ENCODE data around the gene TMEM240. TPM values are rescaled to one million over a fixed set of nuclear protein-coding genes. Genes with fewer than 3 reads are reported as not detected.
"Not testable (repeated sequence)": the region's sequence is repeated elsewhere in the genome, so short reads cannot be mapped to it uniquely, and the experiment has no call there.

The TMEM240 gene
- total and polyA plus RNA-seq, 2 donors (not counting 1 experiment from before 2014, with no cell fraction given) = 0.28 to 1.8 TPM

DNA sequence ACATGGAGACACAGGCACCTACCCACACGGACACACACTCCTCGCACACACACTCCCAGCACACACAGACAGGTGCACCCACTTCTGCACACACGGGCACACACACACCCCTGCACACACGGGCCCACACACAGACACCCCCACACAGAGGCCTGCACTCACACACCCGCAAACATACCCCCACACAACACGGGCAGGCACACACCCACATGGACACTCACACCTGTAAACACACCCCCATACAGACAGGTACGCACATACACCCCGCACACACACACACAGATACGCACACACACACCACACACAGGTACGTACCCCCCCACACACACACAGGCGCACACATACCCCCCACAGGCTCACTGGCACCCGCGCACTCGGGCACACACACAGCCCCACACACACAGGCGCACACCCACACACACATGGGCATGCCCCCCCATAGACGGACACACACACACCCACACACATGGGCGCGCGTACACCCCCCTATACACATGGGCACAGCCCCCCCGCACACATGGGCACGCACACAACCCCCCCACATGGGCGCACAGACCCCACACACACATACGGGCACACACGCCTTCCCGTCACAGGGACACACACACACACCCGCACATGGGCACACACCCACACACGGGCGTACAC lies 22.3 kb downstream of the TMEM240 start:
- no peak overlapping the region for H3K27ac ChIP-seq (ENCODE audit: low read length in 2 of 2)
- Mint-ChIP-seq H3K9me3 (ENCODE audit: insufficient read depth) (no peaks in the 10 kb centered on the region), H3K4me3 (no peak overlapping the region), H3K27ac (no peak overlapping the region), H3K4me1 (peaks cover 3% of the 10 kb centered on the region), H3K27me3 (no peaks in the 10 kb centered on the region)
- H4K20me1 ChIP-seq (ENCODE audit: control insufficient read depth, insufficient read depth, low read length, poor library complexity, severe bottlenecking) = no peaks in the 10 kb centered on the region
- WGBS (ENCODE audit: insufficient coverage) = 97% methylated on average over 15 of the region's 28 CpGs
- H3K4me2 ChIP-seq (replicated peaks; ENCODE audit: low read depth, low read length, poor library complexity, severe bottlenecking) = no peak overlapping the region
- no peak for DNase-seq
- no peaks in the 10 kb centered on the region for H3K4me1 ChIP-seq (ENCODE audit: control insufficient read depth in 2 of 2, insufficient read depth in 2 of 2, low read length in 2 of 2)
- no peaks in the 10 kb centered on the region for H3K9me3 ChIP-seq (ENCODE audit: control extremely low read depth in 1 of 3, control insufficient read depth in 2 of 3, insufficient read depth in 1 of 3, low read length in 2 of 3)
- intact Hi-C loops (cut with micrococcal nuclease) = no loop called here
- POLR2A ChIA-PET = no interaction called here
- no peak for ATAC-seq (ENCODE audit: low read depth)
- no peaks in the 10 kb centered on the region for H3K27me3 ChIP-seq (replicated peaks in 1 of 4; ENCODE audit: control extremely low read depth in 1 of 4, control insufficient read depth in 3 of 4, insufficient read depth in 4 of 4, low read length in 3 of 4)
- H3K4me3 ChIP-seq (ENCODE audit: control extremely low read depth in 1 of 5, extremely low read depth in 1 of 5, insufficient read depth in 1 of 5, low read depth in 2 of 5, low read length in 4 of 5) = no peak overlapping the region
- no peak overlapping the region for H2AFZ ChIP-seq (ENCODE audit: insufficient read depth, low read depth, low read length, poor library complexity, severe bottlenecking)
- H3K9ac ChIP-seq (ENCODE audit: low read length) = no peak overlapping the region
- peaks cover 12% of the 10 kb centered on the region for H3K79me2 ChIP-seq (ENCODE audit: control insufficient read depth, insufficient read depth, low read length)
- TF ChIP-seq, protein P1, sequence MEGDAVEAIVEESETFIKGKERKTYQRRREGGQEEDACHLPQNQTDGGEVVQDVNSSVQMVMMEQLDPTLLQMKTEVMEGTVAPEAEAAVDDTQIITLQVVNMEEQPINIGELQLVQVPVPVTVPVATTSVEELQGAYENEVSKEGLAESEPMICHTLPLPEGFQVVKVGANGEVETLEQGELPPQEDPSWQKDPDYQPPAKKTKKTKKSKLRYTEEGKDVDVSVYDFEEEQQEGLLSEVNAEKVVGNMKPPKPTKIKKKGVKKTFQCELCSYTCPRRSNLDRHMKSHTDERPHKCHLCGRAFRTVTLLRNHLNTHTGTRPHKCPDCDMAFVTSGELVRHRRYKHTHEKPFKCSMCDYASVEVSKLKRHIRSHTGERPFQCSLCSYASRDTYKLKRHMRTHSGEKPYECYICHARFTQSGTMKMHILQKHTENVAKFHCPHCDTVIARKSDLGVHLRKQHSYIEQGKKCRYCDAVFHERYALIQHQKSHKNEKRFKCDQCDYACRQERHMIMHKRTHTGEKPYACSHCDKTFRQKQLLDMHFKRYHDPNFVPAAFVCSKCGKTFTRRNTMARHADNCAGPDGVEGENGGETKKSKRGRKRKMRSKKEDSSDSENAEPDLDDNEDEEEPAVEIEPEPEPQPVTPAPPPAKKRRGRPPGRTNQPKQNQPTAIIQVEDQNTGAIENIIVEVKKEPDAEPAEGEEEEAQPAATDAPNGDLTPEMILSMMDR (IDR thresholded peaks at IDR 0.05) = no peak
- no peak for TF ChIP-seq EZH2 (IDR thresholded peaks at IDR 0.05; ENCODE audit: borderline replicate concordance, insufficient read depth, low read depth, low read length, poor library complexity, severe bottlenecking)
- peaks cover 1 to 10% of the 10 kb centered on the region in 2 experiments for H3K36me3 ChIP-seq (replicated peaks in 1 of 2; ENCODE audit: control extremely low read depth in 1 of 2, control insufficient read depth in 1 of 2, extremely low read depth in 1 of 2, insufficient read depth in 2 of 2, low read length in 1 of 2)
- CTCF ChIA-PET = no interaction called here

DNA sequence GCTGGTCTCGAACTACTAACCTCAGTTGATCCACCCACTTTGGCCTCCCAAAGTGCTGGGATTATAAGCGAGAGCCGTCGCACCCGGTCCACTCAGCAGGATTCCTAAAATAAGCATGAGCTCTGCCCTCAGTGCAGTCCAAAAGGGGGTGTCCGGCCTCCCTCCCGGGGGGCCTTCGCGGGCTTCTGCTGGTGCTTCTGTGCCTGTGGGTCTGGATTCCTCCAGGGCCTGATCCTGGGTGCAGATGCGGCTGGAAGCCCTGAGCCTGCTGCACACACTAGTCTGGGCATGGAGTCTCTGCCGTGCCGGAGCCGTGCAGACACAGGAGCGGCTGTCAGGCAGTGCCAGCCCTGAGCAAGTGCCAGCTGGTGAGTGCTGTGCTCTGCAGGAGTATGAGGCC lies 23.5 kb downstream of the TMEM240 start:
- POLR2A ChIA-PET; H3K4me3 ChIP-seq (ENCODE audit: control extremely low read depth in 1 of 5, extremely low read depth in 1 of 5, insufficient read depth in 1 of 5, low read depth in 2 of 5, low read length in 4 of 5); H3K27ac ChIP-seq (ENCODE audit: low read length in 2 of 2); H3K36me3 ChIP-seq (replicated peaks in 1 of 2; ENCODE audit: control extremely low read depth in 1 of 2, control insufficient read depth in 1 of 2, extremely low read depth in 1 of 2, insufficient read depth in 2 of 2, low read length in 1 of 2); H3K4me1 ChIP-seq (ENCODE audit: control insufficient read depth in 2 of 2, insufficient read depth in 2 of 2, low read length in 2 of 2); H2AFZ ChIP-seq (ENCODE audit: insufficient read depth, low read depth, low read length, poor library complexity, severe bottlenecking); H3K9ac ChIP-seq (ENCODE audit: low read length); ATAC-seq (ENCODE audit: low read depth); H3K4me1 Mint-ChIP-seq; H3K9me3 ChIP-seq (ENCODE audit: control extremely low read depth in 1 of 3, control insufficient read depth in 2 of 3, insufficient read depth in 1 of 3, low read length in 2 of 3); H3K4me2 ChIP-seq (replicated peaks; ENCODE audit: low read depth, low read length, poor library complexity, severe bottlenecking); H3K27ac Mint-ChIP-seq; H3K27me3 Mint-ChIP-seq; intact Hi-C loops (cut with micrococcal nuclease); H3K4me3 Mint-ChIP-seq; DNase-seq; H4K20me1 ChIP-seq (ENCODE audit: control insufficient read depth, insufficient read depth, low read length, poor library complexity, severe bottlenecking); CTCF ChIA-PET; H3K27me3 ChIP-seq (replicated peaks in 1 of 4; ENCODE audit: control extremely low read depth in 1 of 4, control insufficient read depth in 3 of 4, insufficient read depth in 4 of 4, low read length in 3 of 4); H3K9me3 Mint-ChIP-seq (ENCODE audit: insufficient read depth): not testable (repeated sequence)
- 100% methylated on average over 10 of the region's 14 CpGs for WGBS (ENCODE audit: insufficient coverage)
- H3K79me2 ChIP-seq (ENCODE audit: control insufficient read depth, insufficient read depth, low read length) = peaks cover 12% of the 10 kb centered on the region

DNA sequence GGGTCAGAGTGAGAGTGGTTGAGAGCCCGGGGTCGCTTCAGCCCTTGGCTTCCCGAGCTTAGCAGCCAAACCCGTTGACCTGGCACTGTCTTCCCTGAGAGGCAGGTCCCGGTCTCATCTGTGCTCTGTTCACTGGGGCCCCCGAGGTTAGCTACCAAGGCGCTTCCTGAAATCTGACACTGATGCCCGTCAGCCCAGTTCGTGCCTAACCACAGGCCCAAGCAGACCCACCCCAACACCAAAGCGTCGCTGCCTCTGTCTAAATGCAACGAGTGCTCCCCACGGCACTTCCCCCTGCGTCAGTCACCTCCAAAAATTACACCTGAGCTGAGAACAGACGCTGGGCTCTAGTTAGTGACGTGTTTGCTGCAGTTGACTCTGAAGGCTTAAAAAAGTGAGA lies 26.0 kb downstream of the TMEM240 start:
- H3K4me2 ChIP-seq (replicated peaks; ENCODE audit: low read depth, low read length, poor library complexity, severe bottlenecking); POLR2A ChIA-PET; H3K27ac Mint-ChIP-seq; CTCF ChIA-PET; intact Hi-C loops (cut with micrococcal nuclease); H3K9ac ChIP-seq (ENCODE audit: low read length); H4K20me1 ChIP-seq (ENCODE audit: control insufficient read depth, insufficient read depth, low read length, poor library complexity, severe bottlenecking); H3K4me3 Mint-ChIP-seq; H3K27ac ChIP-seq (ENCODE audit: low read length in 2 of 2); DNase-seq; H3K27me3 Mint-ChIP-seq; H3K27me3 ChIP-seq (replicated peaks in 1 of 4; ENCODE audit: control extremely low read depth in 1 of 4, control insufficient read depth in 3 of 4, insufficient read depth in 4 of 4, low read length in 3 of 4); H3K4me3 ChIP-seq (ENCODE audit: control extremely low read depth in 1 of 5, extremely low read depth in 1 of 5, insufficient read depth in 1 of 5, low read depth in 2 of 5, low read length in 4 of 5); ATAC-seq (ENCODE audit: low read depth); H3K36me3 ChIP-seq (replicated peaks in 1 of 2; ENCODE audit: control extremely low read depth in 1 of 2, control insufficient read depth in 1 of 2, extremely low read depth in 1 of 2, insufficient read depth in 2 of 2, low read length in 1 of 2); H3K9me3 Mint-ChIP-seq (ENCODE audit: insufficient read depth); H2AFZ ChIP-seq (ENCODE audit: insufficient read depth, low read depth, low read length, poor library complexity, severe bottlenecking); H3K9me3 ChIP-seq (ENCODE audit: control extremely low read depth in 1 of 3, control insufficient read depth in 2 of 3, insufficient read depth in 1 of 3, low read length in 2 of 3): not testable (repeated sequence)
- H3K4me1 Mint-ChIP-seq = peaks cover 13% of the 10 kb centered on the region
- Histone ChIP-seq H3K4me1 (ENCODE audit: control insufficient read depth in 2 of 2, insufficient read depth in 2 of 2, low read length in 2 of 2) (peaks cover 6 to 10% of the 10 kb centered on the region in 2 donors), H3K79me2 (ENCODE audit: control insufficient read depth, insufficient read depth, low read length) (peaks cover 12% of the 10 kb centered on the region)
- 58% methylated on average over 9 of the region's 16 CpGs for WGBS (ENCODE audit: insufficient coverage)
